GM12865 (cell line): ENCODE measurements around the gene TFIP11.

Experiments
- DNase-seq: peaks from one replicate; pipeline ENCODE4 v3.0.0; 2010; ENCODE audit warnings: low read depth
- H3K4me3 ChIP-seq: 2 replicates; pipeline ENCODE4 v1.5.1; 2011; ENCODE audit warnings: mild to moderate bottlenecking, low read depth, low read length, control low read depth
- TF ChIP-seq, protein P1 (sequence below): IDR thresholded peaks from 2 replicates; pipeline ENCODE4 v1.5.1; 2011; ENCODE audit warnings: low read length, control low read depth, low read depth, inconsistent platforms; ENCODE audit not compliant: insufficient read depth; ENCODE audit errors: missing control alignments

Gene TFIP11

DNA sequence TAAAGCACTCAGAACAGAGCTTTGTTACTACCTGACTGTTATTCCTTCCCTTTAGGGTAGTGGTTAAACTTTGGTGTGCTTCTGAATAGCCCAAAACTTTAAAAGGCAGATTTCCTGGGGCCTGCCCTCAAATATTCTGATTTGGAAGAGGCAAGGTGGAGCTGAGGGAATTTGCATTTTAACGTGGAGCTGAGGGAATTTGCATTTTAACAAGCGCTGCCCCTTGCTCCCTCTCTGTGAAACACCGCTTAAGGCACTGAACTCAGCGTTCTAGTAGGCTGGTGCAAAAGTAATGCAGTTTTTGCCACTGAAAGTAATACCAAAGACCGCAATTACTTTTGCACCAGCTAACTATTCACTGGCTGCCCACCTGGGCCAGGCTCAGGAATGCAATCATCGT is 42.7 kb upstream of the TFIP11 start:
- no peak overlapping the region for H3K4me3 ChIP-seq
- DNase-seq = no peak
- TF ChIP-seq, protein P1, sequence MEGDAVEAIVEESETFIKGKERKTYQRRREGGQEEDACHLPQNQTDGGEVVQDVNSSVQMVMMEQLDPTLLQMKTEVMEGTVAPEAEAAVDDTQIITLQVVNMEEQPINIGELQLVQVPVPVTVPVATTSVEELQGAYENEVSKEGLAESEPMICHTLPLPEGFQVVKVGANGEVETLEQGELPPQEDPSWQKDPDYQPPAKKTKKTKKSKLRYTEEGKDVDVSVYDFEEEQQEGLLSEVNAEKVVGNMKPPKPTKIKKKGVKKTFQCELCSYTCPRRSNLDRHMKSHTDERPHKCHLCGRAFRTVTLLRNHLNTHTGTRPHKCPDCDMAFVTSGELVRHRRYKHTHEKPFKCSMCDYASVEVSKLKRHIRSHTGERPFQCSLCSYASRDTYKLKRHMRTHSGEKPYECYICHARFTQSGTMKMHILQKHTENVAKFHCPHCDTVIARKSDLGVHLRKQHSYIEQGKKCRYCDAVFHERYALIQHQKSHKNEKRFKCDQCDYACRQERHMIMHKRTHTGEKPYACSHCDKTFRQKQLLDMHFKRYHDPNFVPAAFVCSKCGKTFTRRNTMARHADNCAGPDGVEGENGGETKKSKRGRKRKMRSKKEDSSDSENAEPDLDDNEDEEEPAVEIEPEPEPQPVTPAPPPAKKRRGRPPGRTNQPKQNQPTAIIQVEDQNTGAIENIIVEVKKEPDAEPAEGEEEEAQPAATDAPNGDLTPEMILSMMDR = no peak

DNA sequence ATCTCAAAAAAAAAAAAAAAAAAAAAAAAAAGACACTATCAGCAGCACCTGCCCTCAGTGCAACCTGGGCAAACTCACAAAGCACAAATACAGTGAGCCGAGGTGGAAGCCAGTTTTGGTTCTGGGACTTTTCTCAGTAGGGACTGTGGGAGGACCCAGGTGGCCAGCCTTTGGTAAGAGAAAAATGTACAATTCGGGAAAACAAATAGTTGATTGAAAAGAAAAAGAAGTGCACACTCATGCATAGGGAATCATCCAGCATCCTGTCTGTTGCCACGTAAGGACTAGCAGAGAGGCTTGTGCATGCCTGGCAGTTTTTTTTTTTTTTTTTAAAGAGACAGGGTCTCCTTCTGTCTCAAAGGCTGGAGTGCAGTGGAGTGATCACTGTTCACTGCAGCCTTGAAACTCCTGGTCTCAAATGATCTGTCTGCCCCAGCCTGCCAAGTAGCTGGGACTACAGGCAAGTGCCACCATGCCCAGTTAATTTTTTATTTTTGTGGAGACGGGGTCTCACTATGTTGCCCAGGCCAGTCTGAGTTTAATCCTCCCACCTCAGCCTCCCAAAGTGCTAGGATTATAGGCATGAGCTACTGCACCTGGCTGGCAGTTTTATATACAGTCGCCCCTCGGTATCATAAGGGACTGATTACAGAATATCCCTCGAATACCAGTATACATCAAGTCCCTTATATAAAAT is 40.9 kb upstream of the TFIP11 start:
- H3K4me3 ChIP-seq = no peak overlapping the region
- TF ChIP-seq, protein P1 = no peak
- no peak for DNase-seq

DNA sequence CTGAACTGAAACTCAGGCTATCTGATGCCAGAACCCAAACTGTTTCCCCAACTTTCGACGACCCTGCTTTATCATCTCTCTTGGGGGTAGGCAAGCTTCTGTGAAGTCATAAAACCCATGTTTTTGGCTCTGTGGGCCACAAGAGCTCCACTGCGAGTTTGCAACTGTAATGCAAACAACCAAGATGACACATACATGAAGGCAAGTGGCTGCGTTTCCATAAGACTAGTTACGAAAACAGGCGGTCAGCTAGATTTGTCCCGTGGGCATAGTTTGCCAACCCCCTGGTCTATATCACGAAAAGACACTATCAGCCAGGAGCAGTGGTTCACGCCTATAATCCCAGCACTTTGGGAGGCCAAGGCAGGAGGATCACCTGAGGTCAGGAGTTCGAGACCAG is 40.2 kb upstream of the TFIP11 start:
- H3K4me3 ChIP-seq = no peak overlapping the region
- DNase-seq = no peak
- TF ChIP-seq, protein P1 = no peak

DNA sequence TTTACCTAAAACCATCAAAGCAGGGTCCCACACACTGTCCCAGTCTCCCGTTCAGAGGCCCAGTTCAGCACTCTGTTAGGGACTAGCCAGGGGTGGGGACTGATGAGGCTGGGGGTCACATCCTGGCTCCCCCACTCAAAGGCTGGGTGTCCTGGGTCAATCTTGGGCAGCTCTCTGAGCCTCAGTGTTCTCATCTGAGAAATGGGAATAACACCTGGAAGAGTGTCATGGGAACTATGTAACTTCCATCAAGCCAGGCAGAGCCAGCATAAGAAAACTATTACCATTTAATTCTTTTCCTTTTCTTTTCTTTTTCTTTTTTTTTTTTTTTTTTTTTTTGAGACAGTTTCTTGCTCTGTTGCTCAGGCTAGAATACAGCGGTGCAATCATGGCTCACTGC is 39.3 kb upstream of the TFIP11 start:
- H3K4me3 ChIP-seq = no peak overlapping the region
- DNase-seq = no peak
- TF ChIP-seq, protein P1 = no peak

DNA sequence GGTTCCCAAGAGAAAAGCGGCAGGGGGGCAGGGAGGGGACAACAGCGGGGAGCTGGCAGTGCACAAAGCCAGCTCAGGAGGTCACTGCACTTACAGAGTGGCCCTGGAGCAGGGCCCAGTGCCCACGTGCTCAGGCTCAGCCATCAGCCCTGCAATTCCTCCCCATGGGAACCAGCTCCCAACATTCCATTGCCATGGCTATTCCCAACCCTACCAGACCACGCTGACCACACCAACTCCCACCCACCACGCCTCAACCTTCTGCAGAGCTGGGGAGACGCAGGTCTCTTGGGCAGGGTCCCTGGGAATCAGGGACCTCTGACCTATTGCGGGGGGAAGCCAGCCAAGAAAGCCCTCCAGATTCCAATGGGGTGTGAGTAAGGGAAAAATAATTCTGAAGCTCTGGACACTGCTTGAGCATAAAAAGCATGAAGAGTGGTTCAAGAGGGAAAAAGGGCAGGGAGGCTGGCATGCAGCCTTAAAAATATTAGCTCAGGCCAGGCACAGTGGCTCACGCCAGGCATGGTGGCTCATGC is 38.3 kb upstream of the TFIP11 start:
- no peak overlapping the region for H3K4me3 ChIP-seq
- TF ChIP-seq, protein P1 = no peak
- no peak for DNase-seq

DNA sequence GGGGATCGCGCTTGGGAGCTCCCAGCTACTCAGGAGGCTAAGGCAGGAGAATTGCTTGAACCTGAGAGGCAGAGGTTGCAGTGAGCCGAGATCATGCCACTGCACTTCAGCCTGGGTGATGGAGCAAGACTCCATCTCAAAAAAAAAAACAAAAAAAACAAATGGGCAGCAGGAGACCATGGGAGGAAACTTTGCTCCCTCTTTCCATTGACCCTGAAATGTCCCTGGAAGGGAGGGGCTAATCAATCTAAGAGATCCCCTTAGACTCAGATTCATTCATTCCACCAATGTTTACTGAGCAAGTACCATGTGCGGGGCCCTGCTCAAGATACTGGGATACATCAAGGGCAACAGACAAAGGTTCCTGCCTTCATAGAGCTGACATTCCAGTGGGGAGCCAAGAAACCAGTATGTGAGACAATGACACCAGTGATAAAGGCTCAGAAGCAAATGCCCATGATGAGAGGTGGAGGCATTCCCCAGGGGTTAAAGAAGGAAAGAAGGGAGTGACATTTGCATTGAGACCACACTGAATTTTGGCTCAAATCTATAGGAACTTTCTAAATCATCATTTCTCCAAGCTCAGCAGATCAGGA is 37.7 kb upstream of the TFIP11 start:
- DNase-seq = no peak
- no peak overlapping the region for H3K4me3 ChIP-seq
- TF ChIP-seq, protein P1 = no peak

DNA sequence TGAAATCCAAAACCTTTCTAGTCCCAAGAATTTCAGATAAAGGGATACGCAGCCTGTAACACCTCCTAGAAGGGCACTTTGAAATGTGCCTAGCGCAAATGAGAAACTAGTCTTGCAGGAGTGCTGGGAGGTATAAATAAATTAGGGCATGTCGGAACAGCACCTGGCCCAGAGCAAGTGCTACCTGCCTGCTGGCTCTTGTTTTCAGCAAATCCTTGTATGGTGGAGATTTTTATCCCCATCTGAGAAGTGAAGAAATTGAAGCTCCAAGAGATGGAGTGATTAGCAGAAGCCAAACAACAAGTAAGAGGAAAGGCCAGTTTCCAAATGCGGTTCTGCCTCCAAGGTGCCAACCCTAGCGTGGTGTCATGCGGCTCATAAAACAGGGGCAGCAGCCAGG is 36.7 kb upstream of the TFIP11 start:
- H3K4me3 ChIP-seq = no peak overlapping the region
- TF ChIP-seq, protein P1 = no peak
- no peak for DNase-seq
